Activated CD4-positive, alpha-beta T cell treated with anti-CD3 and anti-CD28 coated beads, Interleukin-2, amount 10 ng/mL, durations not matched to agents 24 days and 14 days (primary cell): Measurements from ENCODE around the gene PRKN. TPM values are rescaled to one million over a fixed set of nuclear protein-coding genes. Genes with fewer than 3 reads are reported as not detected.
A peak's percentile ranks its signal among the peaks of the same experiment; 100 is the strongest.

ENCODE experiments used
- DNase-seq: peaks from one replicate; pipeline ENCODE4 v3.0.0; 2022
- H3K27ac Mint-ChIP-seq: one replicate; pipeline ENCODE4 v1.8.0; 2022; ENCODE audit warnings: mild to moderate bottlenecking, mixed read lengths
- H3K27me3 Mint-ChIP-seq: one replicate; pipeline ENCODE4 v1.8.0; 2022; ENCODE audit warnings: mixed read lengths
- H3K36me3 Mint-ChIP-seq: one replicate; pipeline ENCODE4 v1.8.0; 2022; ENCODE audit warnings: low read depth, mild to moderate bottlenecking, mixed read lengths
- H3K4me1 Mint-ChIP-seq: one replicate; pipeline ENCODE4 v1.8.0; 2021; ENCODE audit warnings: mixed read lengths
- H3K4me3 Mint-ChIP-seq: one replicate; pipeline ENCODE4 v1.8.0; 2022; ENCODE audit warnings: mild to moderate bottlenecking, moderate library complexity, mixed read lengths
- H3K9me3 Mint-ChIP-seq: one replicate; pipeline ENCODE4 v1.8.0; 2021; ENCODE audit warnings: mixed read lengths
- intact Hi-C: fragments of 100-400 bp; cut with micrococcal nuclease; formaldehyde crosslinking; loops from one replicate; pipeline ENCODE4 v1.15.1; 2023
- total RNA-seq: library from RNA; stranded (reverse); gene quantifications from 2 replicates; pipeline ENCODE4 v1.2.3, GENCODE V29; 2022

The PRKN gene
- total RNA-seq, 1 donor from 2014 or later = not detected

DNA sequence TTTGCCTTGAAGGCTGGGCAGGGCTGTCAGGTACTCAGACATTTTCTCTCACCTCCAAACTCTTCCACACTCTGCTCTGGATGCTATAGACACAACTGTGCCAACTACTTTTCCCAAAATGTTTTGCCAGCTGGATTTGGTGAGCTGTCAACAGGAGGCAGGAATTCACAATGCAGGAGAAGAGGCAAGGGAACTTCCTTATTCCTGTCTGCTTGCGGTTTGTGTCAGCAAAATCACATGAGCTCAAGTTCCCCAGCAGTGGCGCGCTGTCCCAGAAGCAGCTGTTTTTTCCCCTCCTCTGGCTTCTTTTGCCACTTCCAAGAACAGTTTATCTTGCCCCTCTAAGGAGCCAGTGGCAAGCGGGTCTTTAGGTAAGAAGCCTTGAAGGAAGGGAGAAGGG, 608.2 kb downstream of the PRKN start:
- H3K27me3 Mint-ChIP-seq = no peaks in the 10 kb centered on the region
- H3K4me3 Mint-ChIP-seq = no peak overlapping the region
- peaks cover 10% of the 10 kb centered on the region for H3K4me1 Mint-ChIP-seq
- H3K27ac Mint-ChIP-seq = no peak overlapping the region
- intact Hi-C loops = no loop called here
- DNase-seq = no peak
- no peaks in the 10 kb centered on the region for H3K36me3 Mint-ChIP-seq
- H3K9me3 Mint-ChIP-seq = no peaks in the 10 kb centered on the region

DNA sequence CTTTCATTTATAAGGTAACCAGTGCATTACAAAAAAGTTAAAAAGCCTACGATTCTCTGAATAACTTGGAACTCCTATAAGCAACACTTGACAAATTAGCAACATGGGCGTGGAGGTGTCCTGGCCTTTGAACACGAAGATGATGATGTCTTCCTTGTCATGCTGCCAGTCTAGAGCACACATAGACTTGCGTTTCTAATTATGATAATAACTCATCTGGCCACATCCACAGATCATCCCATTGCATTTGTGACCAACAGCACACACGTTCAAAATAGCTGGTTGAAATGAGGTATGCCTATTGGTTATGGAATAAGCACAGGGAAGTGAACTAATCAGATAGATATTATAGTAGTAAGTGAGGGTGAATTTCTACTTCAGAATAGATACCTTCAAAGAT, 608.9 kb downstream of the PRKN start:
- Mint-ChIP-seq H3K9me3 (no peaks in the 10 kb centered on the region), H3K27me3 (no peaks in the 10 kb centered on the region), H3K4me3 (no peak overlapping the region), H3K4me1 (peaks cover 10% of the 10 kb centered on the region), H3K27ac (no peak overlapping the region), H3K36me3 (no peaks in the 10 kb centered on the region)
- no peak for DNase-seq
- intact Hi-C loops = no loop called here

DNA sequence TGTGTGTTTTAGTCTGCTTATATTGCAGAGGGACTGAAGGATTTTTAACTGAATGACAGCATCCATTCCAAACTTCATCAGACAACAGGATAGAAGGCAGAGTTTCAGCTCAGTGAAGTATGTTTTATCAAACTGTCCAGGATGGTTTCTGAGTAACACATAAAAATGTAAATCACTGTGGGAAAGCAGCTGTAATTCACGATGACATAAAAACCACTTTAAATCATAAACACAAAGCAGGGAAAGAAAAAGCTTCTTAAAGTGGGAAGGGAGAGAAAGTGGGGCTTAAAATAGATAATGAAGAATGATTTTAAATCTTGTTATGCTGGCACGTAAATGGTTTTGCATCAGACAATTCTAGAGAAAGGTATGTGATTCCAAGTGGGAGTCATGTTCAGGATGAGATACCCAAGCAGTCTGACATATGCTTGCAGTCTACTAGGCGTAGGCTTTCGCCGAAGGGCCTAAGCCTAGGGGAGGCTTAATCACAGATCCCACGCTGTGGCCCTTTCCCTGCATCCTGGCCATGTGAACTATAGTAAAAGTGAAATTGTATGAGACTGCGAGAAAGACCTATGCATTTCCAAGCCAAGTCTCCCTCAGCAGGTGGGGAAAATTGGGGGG, 610.6 kb downstream of the PRKN start:
- intact Hi-C loops = no loop called here
- Mint-ChIP-seq H3K27ac (no peak overlapping the region), H3K27me3 (no peaks in the 10 kb centered on the region), H3K4me3 (no peak overlapping the region), H3K4me1 (peaks cover 8% of the 10 kb centered on the region), H3K36me3 (no peaks in the 10 kb centered on the region), H3K9me3 (peaks cover 7% of the 10 kb centered on the region)
- DNase-seq = no peak

GRCh38 chr6:162109480-162110050, 618.0 kb downstream of the PRKN start:
- H3K27me3 Mint-ChIP-seq = no peaks in the 10 kb centered on the region
- peaks cover 9% of the 10 kb centered on the region for H3K4me1 Mint-ChIP-seq
- intact Hi-C loops = no loop called here
- H3K4me3 Mint-ChIP-seq = no peak overlapping the region
- DNase-seq = no peak
- no peak overlapping the region for H3K27ac Mint-ChIP-seq
- H3K9me3 Mint-ChIP-seq = peaks cover 15% of the 10 kb centered on the region
- no peaks in the 10 kb centered on the region for H3K36me3 Mint-ChIP-seq

GRCh38 chr6:162108041-162108440, 619.5 kb downstream of the PRKN start:
- intact Hi-C loops = no loop called here
- H3K27ac Mint-ChIP-seq = no peak overlapping the region
- no peak for DNase-seq
- no peaks in the 10 kb centered on the region for H3K36me3 Mint-ChIP-seq
- peaks cover 9% of the 10 kb centered on the region for H3K9me3 Mint-ChIP-seq
- no peaks in the 10 kb centered on the region for H3K27me3 Mint-ChIP-seq
- H3K4me1 Mint-ChIP-seq = peaks cover 9% of the 10 kb centered on the region
- H3K4me3 Mint-ChIP-seq = no peak overlapping the region

GRCh38 chr6:162100096-162100495, 627.5 kb downstream of the PRKN start:
- H3K9me3 Mint-ChIP-seq = peaks cover 9% of the 10 kb centered on the region
- DNase-seq = no peak
- H3K27me3 Mint-ChIP-seq = no peaks in the 10 kb centered on the region
- no peak overlapping the region for H3K4me3 Mint-ChIP-seq
- H3K4me1 Mint-ChIP-seq = peaks cover 3% of the 10 kb centered on the region
- H3K27ac Mint-ChIP-seq = no peak overlapping the region
- intact Hi-C loops = no loop called here
- H3K36me3 Mint-ChIP-seq = no peaks in the 10 kb centered on the region

DNA sequence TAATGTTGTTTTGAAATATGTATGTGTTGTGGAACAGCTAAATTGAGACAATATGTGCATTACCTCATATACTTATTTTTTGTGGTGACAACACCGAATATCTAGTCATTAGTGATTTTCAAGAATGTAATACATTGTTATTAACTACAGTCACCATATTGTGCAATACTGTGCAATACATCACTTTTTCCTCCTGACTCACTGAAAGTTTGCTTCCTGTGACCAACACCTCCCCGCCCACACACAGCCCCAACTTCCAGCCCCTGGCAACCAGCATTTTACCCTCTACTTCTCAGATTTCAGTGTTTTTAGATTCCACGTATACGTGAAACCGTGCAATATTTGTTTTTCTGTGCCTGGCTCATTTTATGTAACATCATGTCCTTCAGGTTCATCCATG, 627.9 kb downstream of the PRKN start:
- peak overlapping the region; percentile 3 for H3K27ac Mint-ChIP-seq
- H3K4me3 Mint-ChIP-seq = no peak overlapping the region
- no peaks in the 10 kb centered on the region for H3K27me3 Mint-ChIP-seq
- H3K9me3 Mint-ChIP-seq = peaks cover 9% of the 10 kb centered on the region
- no peak for DNase-seq
- H3K36me3 Mint-ChIP-seq = no peaks in the 10 kb centered on the region
- intact Hi-C loops = loop anchor here (1.0 kb wide), 1 partner anchor 67 kb away; no protein-coding TSS in a partner anchor
- H3K4me1 Mint-ChIP-seq = peaks cover 3% of the 10 kb centered on the region

GRCh38 chr6:162092816-162093502, 634.6 kb downstream of the PRKN start:
- Mint-ChIP-seq H3K36me3 (no peaks in the 10 kb centered on the region), H3K4me1 (no peaks in the 10 kb centered on the region), H3K27me3 (no peaks in the 10 kb centered on the region), H3K4me3 (no peak overlapping the region), H3K27ac (no peak overlapping the region), H3K9me3 (no peaks in the 10 kb centered on the region)
- DNase-seq = no peak
- intact Hi-C loops = no loop called here

GRCh38 chr6:162090734-162091133, 636.8 kb downstream of the PRKN start:
- Mint-ChIP-seq H3K9me3 (no peaks in the 10 kb centered on the region), H3K4me3 (no peak overlapping the region), H3K27me3 (no peaks in the 10 kb centered on the region), H3K36me3 (no peaks in the 10 kb centered on the region), H3K27ac (no peak overlapping the region), H3K4me1 (no peaks in the 10 kb centered on the region)
- intact Hi-C loops = no loop called here
- no peak for DNase-seq

DNA sequence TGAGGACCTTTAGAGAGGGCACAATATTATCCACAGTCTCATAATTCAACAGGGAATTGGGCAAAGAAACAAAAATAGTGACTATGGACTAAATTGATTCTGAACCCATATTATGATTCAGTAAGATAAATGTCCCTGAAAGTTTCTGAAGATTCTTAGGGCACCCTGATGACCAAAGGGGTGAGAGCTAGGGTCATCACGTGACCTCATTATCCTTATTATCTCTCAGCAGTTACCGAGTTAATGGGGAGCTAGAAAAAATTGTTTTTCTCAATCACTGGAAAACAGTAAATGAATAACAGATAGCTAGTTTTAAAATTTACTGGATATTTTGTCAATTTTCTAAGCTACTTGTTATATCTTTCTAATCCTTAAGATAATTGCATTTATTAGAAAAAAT, 639.5 kb downstream of the PRKN start:
- no peak overlapping the region for H3K27ac Mint-ChIP-seq
- no peaks in the 10 kb centered on the region for H3K4me1 Mint-ChIP-seq
- no peak overlapping the region for H3K4me3 Mint-ChIP-seq
- DNase-seq = no peak
- H3K9me3 Mint-ChIP-seq = no peaks in the 10 kb centered on the region
- H3K36me3 Mint-ChIP-seq = no peaks in the 10 kb centered on the region
- H3K27me3 Mint-ChIP-seq = no peaks in the 10 kb centered on the region
- intact Hi-C loops = no loop called here

DNA sequence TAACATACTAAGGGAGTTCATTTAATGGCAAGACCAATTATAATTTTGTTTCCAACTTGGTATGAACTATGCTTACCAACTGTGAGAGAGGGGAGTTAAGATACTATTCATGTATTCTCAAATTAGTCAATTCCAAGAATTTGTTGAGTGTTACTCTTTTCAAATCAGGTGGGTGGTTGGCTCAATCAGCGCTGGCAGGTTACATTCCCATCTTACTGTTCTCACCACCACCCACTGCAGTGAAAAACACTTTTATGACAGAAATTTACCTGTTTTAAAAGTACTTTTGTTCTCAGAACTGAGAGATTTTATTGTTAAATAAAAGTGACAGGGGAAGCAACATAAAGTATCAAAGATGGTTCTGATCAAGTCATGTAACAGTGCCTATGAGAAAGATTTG, 642.0 kb downstream of the PRKN start:
- Mint-ChIP-seq H3K27ac (no peak overlapping the region), H3K4me1 (no peaks in the 10 kb centered on the region), H3K27me3 (no peaks in the 10 kb centered on the region), H3K4me3 (no peak overlapping the region), H3K9me3 (no peaks in the 10 kb centered on the region), H3K36me3 (no peaks in the 10 kb centered on the region)
- no peak for DNase-seq
- intact Hi-C loops = no loop called here

DNA sequence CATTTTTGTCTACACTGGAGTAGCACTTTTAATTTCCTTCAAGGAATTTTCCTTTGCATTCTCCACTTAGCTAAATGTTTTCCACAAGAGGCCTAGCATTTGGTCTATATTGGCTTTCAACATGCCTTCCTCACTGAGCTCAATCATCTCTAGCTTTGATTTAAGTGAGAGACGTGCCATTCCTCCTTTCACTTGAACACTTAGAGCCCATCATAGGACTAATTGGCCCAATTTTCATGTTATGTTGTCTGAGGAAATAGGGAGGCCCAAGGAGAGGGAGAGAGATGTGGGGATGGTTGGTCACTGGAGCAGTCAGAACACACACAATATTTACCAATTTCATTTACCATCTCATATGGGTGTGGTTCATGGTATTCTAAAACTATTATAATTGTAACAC, 645.0 kb downstream of the PRKN start:
- Mint-ChIP-seq H3K4me1 (no peaks in the 10 kb centered on the region), H3K27ac (no peak overlapping the region), H3K9me3 (no peaks in the 10 kb centered on the region), H3K4me3 (no peak overlapping the region), H3K27me3 (no peaks in the 10 kb centered on the region), H3K36me3 (no peaks in the 10 kb centered on the region)
- intact Hi-C loops = no loop called here
- no peak for DNase-seq

GRCh38 chr6:162078667-162079066, 648.9 kb downstream of the PRKN start:
- H3K4me1 Mint-ChIP-seq = no peaks in the 10 kb centered on the region
- no peak overlapping the region for H3K4me3 Mint-ChIP-seq
- no peak overlapping the region for H3K27ac Mint-ChIP-seq
- intact Hi-C loops = no loop called here
- H3K36me3 Mint-ChIP-seq = no peaks in the 10 kb centered on the region
- peaks cover 3% of the 10 kb centered on the region for H3K9me3 Mint-ChIP-seq
- no peak for DNase-seq
- H3K27me3 Mint-ChIP-seq = no peaks in the 10 kb centered on the region

DNA sequence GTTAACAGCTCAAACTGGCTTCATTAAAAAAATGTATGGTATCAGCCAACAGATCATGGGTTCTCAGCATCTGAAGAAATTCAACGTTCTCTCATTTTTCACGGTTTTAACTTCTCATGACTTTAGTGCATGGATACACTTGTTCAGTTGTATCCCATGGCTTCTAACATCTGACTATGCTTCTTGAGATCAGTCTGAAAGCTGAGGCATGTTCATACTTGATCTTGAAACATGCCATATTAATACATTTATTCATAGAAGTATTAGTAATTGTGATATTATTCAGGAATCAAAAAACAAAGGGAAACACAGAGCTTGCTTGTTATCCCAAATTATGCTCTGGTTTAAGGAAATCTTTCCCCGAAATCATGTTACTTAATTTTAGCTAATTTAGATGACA, 649.4 kb downstream of the PRKN start:
- Mint-ChIP-seq H3K27me3 (no peaks in the 10 kb centered on the region), H3K36me3 (no peaks in the 10 kb centered on the region), H3K9me3 (peaks cover 3% of the 10 kb centered on the region), H3K4me1 (no peaks in the 10 kb centered on the region), H3K4me3 (no peak overlapping the region), H3K27ac (no peak overlapping the region)
- intact Hi-C loops = no loop called here
- DNase-seq = no peak
